A673 (cell line): Measurements from ENCODE around the gene BCKDHA. TPM values are rescaled to one million over a fixed set of nuclear protein-coding genes. Genes with fewer than 3 reads are reported as not detected.

Experiments
- BruUV-seq: library from RNA; stranded (reverse); fragments of 400-500 nt; replicated peaks from 2 replicates; lab custom pipeline; 2021; lab: Mats Ljungman, UMichigan
- CTCF ChIA-PET: fragments of 300-600 bp; sonication (Branson Sonifier 250); formaldehyde crosslinking; loops from one replicate; lab custom pipeline; 2022; ENCODE audit warnings: antibody characterized with exemption; lab: Charles Lee
- POLR2A ChIA-PET: fragments of 300-600 bp; sonication (Branson Sonifier 250); formaldehyde crosslinking; loops from one replicate; lab custom pipeline; 2022; ENCODE audit warnings: antibody characterized with exemption; ENCODE audit not compliant: low non-redundant PET; lab: Charles Lee
- DNase-seq: peaks from one replicate; pipeline ENCODE4 v3.0.0-alpha.2; 2015; ENCODE audit warnings: low spot score
- H3K27ac ChIP-seq: fragments of 200-600 bp; sonication (generic); 2 replicates; pipeline ENCODE4 v1.5.1; 2016; ENCODE audit warnings: mixed run types, low read depth, mild to moderate bottlenecking, mixed read lengths, antibody characterized with exemption, low read length; ENCODE audit not compliant: poor library complexity, severe bottlenecking
- H3K27me3 ChIP-seq: fragments of 200-600 bp; sonication (generic); replicated peaks from 2 replicates; pipeline ENCODE4 v1.6.1; 2017; ENCODE audit warnings: mixed run types, low read depth, mild to moderate bottlenecking, mixed read lengths, antibody characterized with exemption, low read length; ENCODE audit not compliant: insufficient read depth, poor library complexity
- H3K36me3 ChIP-seq: fragments of 200-600 bp; sonication (generic); 2 replicates; pipeline ENCODE4 v1.6.1; 2016; ENCODE audit warnings: mixed run types, mild to moderate bottlenecking, mixed read lengths, antibody characterized with exemption, low read length; ENCODE audit not compliant: insufficient read depth, poor library complexity, severe bottlenecking
- H3K4me1 ChIP-seq: fragments of 200-600 bp; sonication (generic); 2 replicates; pipeline ENCODE4 v1.6.1; 2017; ENCODE audit warnings: mixed run types, mild to moderate bottlenecking, mixed read lengths, antibody characterized with exemption, low read length; ENCODE audit not compliant: insufficient read depth, poor library complexity, severe bottlenecking
- H3K4me3 ChIP-seq: fragments of 200-600 bp; sonication (generic); 2 replicates; pipeline ENCODE4 v1.5.1; 2016; ENCODE audit warnings: low read depth, mixed run types, mild to moderate bottlenecking, mixed read lengths, low read length; ENCODE audit not compliant: poor library complexity, severe bottlenecking
- H3K9me3 ChIP-seq: fragments of 200-600 bp; sonication (generic); 2 replicates; pipeline ENCODE4 v1.6.1; 2016; ENCODE audit warnings: mixed run types, low read depth, mild to moderate bottlenecking, mixed read lengths, antibody characterized with exemption, low read length; ENCODE audit not compliant: poor library complexity, severe bottlenecking
- CTCF ChIP-seq: fragments of 300-800, 200-600 bp; sonication (generic); conservative IDR thresholded peaks from 2 replicates; pipeline ENCODE4 v1.5.1; 2017; ENCODE audit warnings: low read depth, mild to moderate bottlenecking, antibody characterized with exemption, low read length, moderate library complexity, mixed read lengths
- EZH2 ChIP-seq: fragments of 200-600 bp; sonication (generic); IDR thresholded peaks from 2 replicates; pipeline ENCODE4 v1.6.1; 2017; ENCODE audit warnings: borderline replicate concordance, low read depth, mild to moderate bottlenecking, mixed read lengths, antibody characterized with exemption, low read length; ENCODE audit not compliant: poor library complexity, severe bottlenecking
- intact Hi-C: fragments of 100-400 bp; cut with micrococcal nuclease; formaldehyde crosslinking; loops from one replicate; pipeline ENCODE4 v1.10.0; 2022; ENCODE audit not compliant: unreplicated experiment
- total RNA-seq: library from RNA; stranded (reverse); gene quantifications from 2 replicates; pipeline ENCODE4 v1.2.3, GENCODE V29; 2021

Gene BCKDHA
- total RNA-seq, 1 experiment from 2014 or later, result 14.7 TPM

- intact Hi-C loops, result no loop called here
- H3K27me3 ChIP-seq, result no peaks in the 10 kb centered on the region
- peaks cover 25% of the 10 kb centered on the region for H3K4me1 ChIP-seq
- peak overlapping the region; percentile 70 for H3K27ac ChIP-seq
- TF ChIP-seq CTCF (no peak), EZH2 (no peak)
- no peak overlapping the region for H3K4me3 ChIP-seq
- H3K36me3 ChIP-seq, result peaks cover 19% of the 10 kb centered on the region
- BruUV-seq, result no TSS peak
- no peaks in the 10 kb centered on the region for H3K9me3 ChIP-seq
- ChIA-PET CTCF (no interaction called here), POLR2A (no interaction called here)
- peak; percentile 17 for DNase-seq
These were observed 30.2 kb downstream of the BCKDHA start for GRCh38 chr19:41427647-41428480.

- Histone ChIP-seq H3K36me3 (peaks cover 17% of the 10 kb centered on the region), H3K9me3 (no peaks in the 10 kb centered on the region), H3K27me3 (no peaks in the 10 kb centered on the region), H3K4me3 (no peak overlapping the region), H3K27ac (peak overlapping the region; percentile 70), H3K4me1 (peaks cover 25% of the 10 kb centered on the region)
- BruUV-seq, result no TSS peak
- ChIA-PET POLR2A (no interaction called here), CTCF (no interaction called here)
- intact Hi-C loops, result no loop called here
- DNase-seq, result peak; percentile 16
- no peak for TF ChIP-seq CTCF
- TF ChIP-seq EZH2, result no peak
These were observed 30.9 kb downstream of the BCKDHA start for GRCh38 chr19:41428481-41428859.

- peaks cover 25% of the 10 kb centered on the region for H3K4me1 ChIP-seq
- BruUV-seq, result no TSS peak
- peak; percentile 35 for DNase-seq
- peak overlapping the region; percentile 26 for H3K27ac ChIP-seq
- H3K36me3 ChIP-seq, result peaks cover 16% of the 10 kb centered on the region
- intact Hi-C loops, result no loop called here
- H3K27me3 ChIP-seq, result no peaks in the 10 kb centered on the region
- H3K4me3 ChIP-seq, result no peak overlapping the region
- CTCF ChIA-PET, result no interaction called here
- POLR2A ChIA-PET, result no interaction called here
- TF ChIP-seq EZH2 (no peak), CTCF (no peak)
- no peaks in the 10 kb centered on the region for H3K9me3 ChIP-seq
These were observed 33.3 kb downstream of the BCKDHA start for GRCh38 chr19:41430922-41431321.
